22Rv1 (cell line): ENCODE measurements around the gene UBE2QL1.

ENCODE experiments used
- H3K27ac ChIP-seq: fragments of 450-650 bp; 2 replicates; pipeline ENCODE4 v1.5.1; 2017
- CTCF ChIP-seq: fragments of 450-650 bp; IDR thresholded peaks from 2 replicates; pipeline ENCODE4 v1.5.1; 2017; ENCODE audit warnings: mild to moderate bottlenecking
- ZFX ChIP-seq: fragments of 450-650 bp; IDR thresholded peaks from 2 replicates; pipeline ENCODE4 v1.6.1; 2017; ENCODE audit warnings: antibody characterized with exemption, borderline replicate concordance

UBE2QL1 gene

GRCh38 chr5:6482735-6483134 lies 34.1 kb downstream of the UBE2QL1 start:
- TF ChIP-seq CTCF: no peak
- no peak for TF ChIP-seq ZFX
- H3K27ac ChIP-seq: no peak overlapping the region

GRCh38 chr5:6483880-6484382 lies 35.3 kb downstream of the UBE2QL1 start:
- no peak overlapping the region for H3K27ac ChIP-seq
- TF ChIP-seq ZFX: no peak

- no peak for TF ChIP-seq ZFX
- no peak for TF ChIP-seq CTCF
- no peak overlapping the region for H3K27ac ChIP-seq
Observed at GRCh38 chr5:6484446-6484845, 35.8 kb downstream of the UBE2QL1 start.

- no peak overlapping the region for H3K27ac ChIP-seq
- TF ChIP-seq ZFX: no peak
Observed at GRCh38 chr5:6484899-6485298, 36.2 kb downstream of the UBE2QL1 start.

GRCh38 chr5:6485441-6485840 lies 36.8 kb downstream of the UBE2QL1 start:
- H3K27ac ChIP-seq: no peak overlapping the region
- TF ChIP-seq ZFX (no peak), CTCF (no peak)

GRCh38 chr5:6486074-6486473 lies 37.4 kb downstream of the UBE2QL1 start:
- TF ChIP-seq CTCF (no peak), ZFX (no peak)
- H3K27ac ChIP-seq: no peak overlapping the region

- H3K27ac ChIP-seq: no peak overlapping the region
- TF ChIP-seq ZFX: no peak
- no peak for TF ChIP-seq CTCF
Observed at GRCh38 chr5:6487081-6487480, 38.4 kb downstream of the UBE2QL1 start.

- TF ChIP-seq CTCF: no peak
- no peak for TF ChIP-seq ZFX
- H3K27ac ChIP-seq: no peak overlapping the region
Observed at GRCh38 chr5:6488021-6488420, 39.4 kb downstream of the UBE2QL1 start.
